Measurements from ENCODE around the gene OR8B4.
"Not testable (repeated sequence)": the region's sequence is repeated elsewhere in the genome, so short reads cannot be mapped to it uniquely, and the experiment has no call there.

Gene OR8B4

DNA sequence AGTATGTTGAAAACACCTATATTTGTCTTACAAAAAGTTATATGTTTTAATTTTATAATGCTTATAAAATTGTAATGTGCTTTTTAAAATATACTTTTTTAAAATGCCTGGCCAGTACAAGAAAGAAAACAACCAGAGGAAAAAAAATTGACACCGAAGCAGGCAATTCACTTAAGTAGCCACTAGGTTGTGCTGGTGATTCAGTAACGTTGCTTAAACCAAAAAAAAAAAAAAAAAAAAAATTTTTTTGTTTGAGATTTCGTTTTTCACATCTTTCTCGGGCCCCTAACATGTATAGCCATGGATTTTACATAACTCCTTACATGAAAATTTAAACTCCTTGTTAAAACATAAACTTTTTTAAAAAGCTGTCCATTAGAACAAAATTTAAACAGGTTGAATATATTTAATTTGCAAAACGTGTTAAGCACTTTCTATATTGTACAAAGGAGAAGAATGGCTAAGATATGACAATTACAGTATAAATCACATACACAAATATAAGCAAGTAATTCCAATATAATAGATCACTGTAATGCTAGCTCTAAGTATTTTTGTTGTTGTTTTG lies 9.2 kb downstream of the OR8B4 start:
- Histone ChIP-seq H3K27ac (no peak overlapping the region), H3K4me3 (no peak overlapping the region)

- Histone ChIP-seq H3K27ac (no peak overlapping the region), H3K4me3 (no peak overlapping the region)
Measured at GRCh38 chr11:124409906-124410305, 14.8 kb downstream of the OR8B4 start.

DNA sequence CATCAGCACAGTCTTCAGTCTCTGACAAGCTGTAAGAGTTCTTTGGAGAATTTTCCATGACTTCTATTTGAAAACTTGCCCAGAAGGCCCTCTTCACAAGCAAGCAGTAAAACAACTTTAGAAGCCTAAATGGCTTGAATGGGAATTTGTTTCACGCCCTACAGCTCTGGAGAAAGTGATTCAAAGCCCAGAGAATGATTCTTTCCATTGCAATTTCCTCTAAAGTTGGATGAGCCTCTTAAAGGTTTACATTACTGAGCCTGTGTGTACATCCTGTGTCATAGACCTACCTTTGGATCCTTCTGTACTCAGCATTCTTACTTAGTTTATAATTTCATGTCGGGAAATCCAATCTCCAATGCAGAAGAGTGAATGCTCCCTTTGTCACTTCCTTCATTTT lies 19.1 kb downstream of the OR8B4 start:
- H3K27ac ChIP-seq: no peak overlapping the region
- no peak overlapping the region for H3K4me3 ChIP-seq

GRCh38 chr11:124403186-124403585 lies 21.5 kb downstream of the OR8B4 start:
- H3K27ac ChIP-seq, H3K4me3 ChIP-seq: not testable (repeated sequence)

- H3K27ac ChIP-seq: no peak overlapping the region
Measured at GRCh38 chr11:124402326-124402922, 22.2 kb downstream of the OR8B4 start.

DNA sequence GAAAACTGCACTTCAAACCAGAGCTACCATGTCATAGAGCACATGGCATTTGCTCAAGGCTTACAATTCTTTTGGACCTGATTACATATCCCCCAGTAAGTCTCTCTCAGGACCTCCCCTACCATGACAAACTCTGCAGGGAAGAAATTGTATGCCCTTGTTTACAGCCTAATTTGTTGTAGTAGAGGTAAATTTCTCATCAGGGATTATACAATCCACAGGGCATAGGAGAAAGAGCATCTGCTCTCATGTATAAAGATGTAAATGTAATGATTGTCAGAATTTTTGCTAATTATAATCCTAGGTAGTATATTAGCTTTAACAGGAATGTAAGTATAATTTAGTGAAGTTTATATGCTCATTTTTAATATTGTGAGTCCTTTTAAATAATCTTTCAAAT lies 25.7 kb downstream of the OR8B4 start, which contains the start of gene OR8B3:
TSS of gene OR8B3 (minus strand) at position 101 of the 400 bp plus-strand sequence. CDS start 1,673 bp downstream, outside the sequence.
- H3K4me3 ChIP-seq: no peak within 1 kb of the TSS
- H3K27ac ChIP-seq: no peak within 1 kb of the TSS

More at GRCh38 chr11:124402326-124402922, 22.2 kb downstream of the OR8B4 start:
- no peak overlapping the region for H3K4me3 ChIP-seq

DNA sequence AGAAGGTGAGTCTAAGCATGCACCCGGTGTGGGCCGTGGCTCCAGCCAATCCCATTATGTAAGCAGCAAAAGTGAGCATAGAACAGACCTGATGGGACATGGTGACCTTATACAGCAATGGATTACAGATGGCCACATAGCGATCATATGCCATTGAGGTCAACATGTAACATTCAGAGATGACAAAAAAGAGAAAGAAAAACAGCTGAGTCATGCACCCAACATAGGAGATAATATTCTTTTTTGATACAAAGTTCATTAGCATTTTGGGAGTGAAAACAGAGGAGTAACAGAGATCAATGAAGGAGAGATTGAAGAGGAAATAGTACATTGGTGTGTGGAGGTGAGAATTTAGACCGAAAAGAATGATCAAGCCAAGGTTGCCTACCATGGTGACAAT lies 27.8 kb downstream of the OR8B4 start:
- not testable (repeated sequence) for H3K27ac ChIP-seq, H3K4me3 ChIP-seq

- no peak overlapping the region for H3K27ac ChIP-seq
Measured at GRCh38 chr11:124394408-124394807, 30.3 kb downstream of the OR8B4 start.

GRCh38 chr11:124384399-124384798 lies 40.3 kb downstream of the OR8B4 start, which contains the start of gene OR8B2:
OR8B2 (minus strand) TSS chr11:124384499; CDS start chr11:124383343, 1,156 bp downstream.
- Histone ChIP-seq H3K4me3 (no peak within 1 kb of the TSS), H3K27ac (no peak within 1 kb of the TSS)

More at GRCh38 chr11:124394408-124394807, 30.3 kb downstream of the OR8B4 start:
- H3K4me3 ChIP-seq: no peak overlapping the region

- not testable (repeated sequence) for H3K27ac ChIP-seq, H3K4me3 ChIP-seq
Measured at GRCh38 chr11:124382857-124383256, 41.8 kb downstream of the OR8B4 start.

DNA sequence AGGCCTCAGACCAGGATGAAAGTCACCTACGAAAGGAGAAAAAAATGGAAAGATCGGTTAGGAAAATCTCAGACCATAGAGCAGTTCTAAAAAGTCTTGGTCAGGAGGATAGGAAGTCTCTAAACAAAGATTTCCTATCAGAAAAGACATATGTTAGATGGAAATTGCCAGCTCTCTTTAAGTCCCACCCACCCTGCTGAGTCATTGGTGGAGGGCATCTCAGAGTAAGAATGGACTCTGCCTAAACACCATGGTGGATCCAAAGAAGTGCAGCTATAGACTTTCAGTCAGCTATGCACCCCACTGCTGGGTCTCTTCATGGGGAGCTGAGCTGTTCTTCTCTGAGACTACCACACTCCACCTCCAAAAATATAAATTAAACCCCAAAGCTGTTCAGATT lies 44.1 kb downstream of the OR8B4 start:
- no peak overlapping the region for H3K4me3 ChIP-seq

DNA sequence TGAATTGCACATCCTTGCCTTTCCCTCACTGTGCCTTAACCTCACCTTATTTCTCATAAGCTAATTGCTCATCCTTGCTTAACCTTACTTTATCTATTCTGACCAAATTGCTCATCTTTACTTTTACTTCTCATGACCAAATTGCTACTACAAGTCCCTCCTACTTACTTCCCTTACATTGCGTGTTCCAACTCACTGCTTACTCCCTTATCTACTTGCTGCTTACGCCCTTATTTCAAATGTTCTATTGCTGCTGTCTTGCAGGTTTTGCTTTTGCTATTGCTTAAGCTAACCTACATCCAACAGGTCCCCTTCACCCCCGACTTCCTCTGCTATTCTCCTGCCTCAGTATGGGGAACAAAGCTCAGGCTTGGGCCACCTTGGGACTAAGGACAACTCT lies 48.4 kb downstream of the OR8B4 start:
- no peak overlapping the region for H3K4me3 ChIP-seq
- H3K27ac ChIP-seq: no peak overlapping the region

More for the DNA sequence above, 44.1 kb downstream of the OR8B4 start:
- H3K27ac ChIP-seq: no peak overlapping the region

Measured in skin epidermis (tissue), 12 donors.